Mucosa of stomach (tissue), 1 donor: ENCODE measurements around the gene FBXL13.
"Not testable (repeated sequence)": the region's sequence is repeated elsewhere in the genome, so short reads cannot be mapped to it uniquely, and the experiment has no call there.

Source experiments
- H3K27me3 ChIP-seq: one replicate; pipeline ENCODE4 v1.7.0; 2013; ENCODE audit warnings: mild to moderate bottlenecking, low read length; ENCODE audit not compliant: control insufficient read depth, insufficient read depth
- H3K36me3 ChIP-seq: one replicate; pipeline ENCODE4 v1.7.0; 2013; ENCODE audit warnings: low read length; ENCODE audit not compliant: control insufficient read depth, insufficient read depth
- H3K4me1 ChIP-seq: one replicate; pipeline ENCODE4 v1.7.0; 2013; ENCODE audit warnings: mild to moderate bottlenecking, low read length; ENCODE audit not compliant: control insufficient read depth, insufficient read depth
- H3K4me3 ChIP-seq: one replicate; pipeline ENCODE4 v1.7.0; 2013; ENCODE audit warnings: low read length
- H3K9ac ChIP-seq: one replicate; pipeline ENCODE4 v1.7.0; 2013; ENCODE audit warnings: mild to moderate bottlenecking, low read length, moderate library complexity
- H3K9me3 ChIP-seq: one replicate; pipeline ENCODE4 v1.7.0; 2013; ENCODE audit warnings: mild to moderate bottlenecking, low read length, moderate library complexity; ENCODE audit not compliant: control insufficient read depth
- donor health status: Pancreatic carcinoma.

FBXL13 gene

DNA sequence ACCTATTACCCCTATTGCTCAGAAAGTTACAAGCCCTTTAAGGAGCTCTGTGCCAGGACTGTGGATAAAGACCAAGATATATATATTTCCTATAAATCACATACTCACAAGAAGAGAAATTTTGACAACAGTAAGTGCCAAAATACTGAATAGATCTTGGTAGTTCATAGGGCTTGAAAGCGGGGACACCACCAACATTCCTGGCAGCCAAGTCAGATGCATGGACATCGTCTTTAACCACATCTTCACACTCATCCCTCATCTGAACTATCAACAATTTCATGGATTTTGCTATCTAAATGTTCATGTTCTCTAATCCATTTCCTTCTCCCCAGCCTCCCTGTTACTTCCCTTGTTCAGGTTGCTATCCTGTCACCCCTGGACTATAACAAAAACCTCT, 229.2 kb downstream of the FBXL13 start:
- no peak overlapping the region for H3K9ac ChIP-seq
- no peak overlapping the region for H3K4me3 ChIP-seq
- H3K36me3 ChIP-seq: no peaks in the 10 kb centered on the region
- H3K9me3 ChIP-seq: no peaks in the 10 kb centered on the region
- H3K27me3 ChIP-seq: no peaks in the 10 kb centered on the region
- H3K4me1 ChIP-seq: no peaks in the 10 kb centered on the region

DNA sequence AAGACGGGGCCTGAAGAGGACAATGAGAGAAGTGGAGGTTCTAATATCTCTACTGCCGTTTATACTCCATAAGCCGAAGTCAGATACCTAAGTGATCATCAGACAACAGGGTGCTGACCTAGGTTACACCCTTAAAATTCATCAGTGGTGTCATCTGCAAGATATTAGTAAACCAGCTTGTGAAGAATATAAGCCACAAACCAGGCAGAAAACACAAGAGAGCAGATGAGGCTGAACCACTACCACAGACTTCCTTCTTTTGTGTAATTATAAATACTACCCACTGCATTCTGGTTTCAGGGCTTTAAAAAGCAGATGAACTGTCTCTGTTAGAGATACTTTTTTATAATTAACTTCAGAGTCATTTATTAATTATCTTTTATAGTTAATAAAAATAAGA, 230.7 kb downstream of the FBXL13 start:
- Histone ChIP-seq H3K27me3 (no peaks in the 10 kb centered on the region), H3K4me1 (no peaks in the 10 kb centered on the region), H3K9me3 (no peaks in the 10 kb centered on the region), H3K4me3 (no peak overlapping the region), H3K36me3 (no peaks in the 10 kb centered on the region), H3K9ac (no peak overlapping the region)

DNA sequence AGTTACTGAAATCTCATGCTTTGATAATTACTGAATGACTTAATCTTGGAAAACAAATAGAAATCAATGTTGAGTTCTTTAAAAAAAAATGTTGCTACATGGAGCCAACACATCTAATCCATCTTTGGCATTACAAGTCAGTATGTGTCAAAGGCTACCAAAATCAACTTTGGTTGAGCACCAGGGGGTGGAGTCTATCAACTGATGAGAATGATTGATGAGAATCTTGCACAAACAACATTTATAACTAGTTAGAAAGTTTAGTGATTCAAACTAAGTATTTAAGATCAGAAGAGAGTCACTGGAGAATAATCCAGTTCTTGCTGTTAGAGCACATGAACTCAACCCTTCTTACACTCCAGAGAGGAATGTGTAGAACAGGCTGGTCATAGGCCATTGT, 232.3 kb downstream of the FBXL13 start:
- Histone ChIP-seq H3K9me3 (no peaks in the 10 kb centered on the region), H3K4me1 (no peaks in the 10 kb centered on the region), H3K4me3 (no peak overlapping the region), H3K27me3 (no peaks in the 10 kb centered on the region), H3K9ac (no peak overlapping the region), H3K36me3 (no peaks in the 10 kb centered on the region)

DNA sequence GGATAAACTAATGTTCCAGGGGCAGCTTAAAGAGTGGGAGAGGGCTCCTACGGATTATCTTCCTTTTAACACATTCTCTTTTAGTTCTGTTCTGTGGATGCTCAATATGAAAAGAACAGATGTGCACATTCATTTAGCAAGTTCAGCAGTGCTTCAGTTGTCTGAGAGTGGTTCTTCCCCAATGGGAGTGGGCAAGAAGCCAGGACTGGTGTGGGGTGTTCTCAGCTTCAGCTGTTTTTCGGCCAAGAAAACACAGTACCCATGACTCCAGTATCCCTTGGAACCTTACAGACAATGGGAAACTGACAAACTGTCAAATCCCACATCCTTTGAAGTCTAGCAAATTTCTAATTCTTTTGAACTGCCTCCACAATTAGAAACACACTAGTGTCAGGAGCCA, 233.3 kb downstream of the FBXL13 start:
- no peaks in the 10 kb centered on the region for H3K9me3 ChIP-seq
- no peaks in the 10 kb centered on the region for H3K27me3 ChIP-seq
- no peak overlapping the region for H3K4me3 ChIP-seq
- no peak overlapping the region for H3K9ac ChIP-seq
- no peaks in the 10 kb centered on the region for H3K36me3 ChIP-seq
- H3K4me1 ChIP-seq: no peaks in the 10 kb centered on the region

DNA sequence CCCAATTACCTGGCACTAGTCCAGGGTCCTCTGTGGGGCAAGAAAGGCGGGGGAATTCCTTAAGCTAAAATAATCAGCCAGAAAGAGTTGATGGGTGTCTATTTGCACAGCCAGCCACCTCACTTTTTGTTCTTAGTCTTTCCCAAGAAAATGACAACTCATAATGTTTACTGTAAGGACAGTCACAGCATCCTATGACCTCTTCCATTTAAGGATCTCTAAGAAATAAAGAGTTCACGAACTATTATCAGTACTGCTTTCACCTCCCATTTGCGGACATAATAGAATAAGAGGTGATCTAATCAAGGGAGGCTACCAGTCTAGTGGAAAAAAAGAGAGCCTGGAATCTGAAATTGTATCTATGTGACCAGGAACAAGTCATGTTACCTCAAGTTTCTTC, 234.2 kb downstream of the FBXL13 start:
- no peaks in the 10 kb centered on the region for H3K36me3 ChIP-seq
- no peaks in the 10 kb centered on the region for H3K4me1 ChIP-seq
- no peak overlapping the region for H3K4me3 ChIP-seq
- H3K27me3 ChIP-seq: no peaks in the 10 kb centered on the region
- no peaks in the 10 kb centered on the region for H3K9me3 ChIP-seq
- H3K9ac ChIP-seq: no peak overlapping the region

DNA sequence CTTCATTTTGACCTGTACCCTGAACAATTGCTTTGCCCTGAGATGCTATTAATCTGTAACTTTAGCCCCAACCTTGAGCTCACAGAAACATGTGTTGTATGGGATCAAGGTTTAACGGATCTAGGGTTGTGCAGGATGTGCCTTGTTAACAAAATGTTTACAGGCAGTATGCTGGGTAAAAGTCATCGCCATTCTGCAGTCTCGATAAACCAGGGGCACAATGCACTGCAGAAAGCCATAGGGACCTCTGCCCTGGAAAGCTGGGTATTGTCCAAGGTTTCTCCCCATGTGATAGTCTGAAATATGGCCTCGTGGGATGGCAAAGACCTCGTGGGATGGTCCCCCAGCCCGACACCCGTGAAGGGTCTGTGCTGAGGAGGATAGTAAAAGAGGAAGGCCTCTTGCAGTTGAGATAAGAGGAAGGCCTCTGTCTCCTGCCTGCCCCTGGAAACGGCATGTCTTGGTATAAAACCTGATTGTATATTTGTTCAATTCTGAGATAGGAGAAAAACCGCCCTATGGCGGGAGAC, 236.0 kb downstream of the FBXL13 start:
- not testable (repeated sequence) for H3K4me3 ChIP-seq, H3K27me3 ChIP-seq, H3K9ac ChIP-seq, H3K9me3 ChIP-seq, H3K4me1 ChIP-seq, H3K36me3 ChIP-seq

DNA sequence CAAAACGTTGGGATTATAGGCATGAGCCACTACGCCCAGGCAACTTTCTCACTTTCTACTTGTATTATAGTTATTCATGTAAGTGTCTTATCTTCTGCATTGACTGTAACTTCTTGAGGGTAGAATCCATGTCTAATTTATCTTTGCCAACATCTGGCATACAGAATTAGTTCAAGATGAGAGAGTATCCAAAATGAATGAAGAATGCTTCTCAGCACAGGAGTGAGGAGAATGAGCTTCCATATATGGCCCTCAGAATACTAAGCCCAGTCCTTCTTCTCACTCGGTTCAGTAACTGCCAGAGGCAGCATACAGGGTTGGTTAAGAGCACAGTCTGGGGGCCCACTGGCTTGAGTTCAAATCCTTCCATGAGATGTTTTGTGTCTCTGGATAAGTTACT, 236.8 kb downstream of the FBXL13 start:
- Histone ChIP-seq H3K4me3 (no peak overlapping the region), H3K4me1 (no peaks in the 10 kb centered on the region), H3K9me3 (no peaks in the 10 kb centered on the region), H3K27me3 (no peaks in the 10 kb centered on the region), H3K36me3 (no peaks in the 10 kb centered on the region), H3K9ac (no peak overlapping the region)

DNA sequence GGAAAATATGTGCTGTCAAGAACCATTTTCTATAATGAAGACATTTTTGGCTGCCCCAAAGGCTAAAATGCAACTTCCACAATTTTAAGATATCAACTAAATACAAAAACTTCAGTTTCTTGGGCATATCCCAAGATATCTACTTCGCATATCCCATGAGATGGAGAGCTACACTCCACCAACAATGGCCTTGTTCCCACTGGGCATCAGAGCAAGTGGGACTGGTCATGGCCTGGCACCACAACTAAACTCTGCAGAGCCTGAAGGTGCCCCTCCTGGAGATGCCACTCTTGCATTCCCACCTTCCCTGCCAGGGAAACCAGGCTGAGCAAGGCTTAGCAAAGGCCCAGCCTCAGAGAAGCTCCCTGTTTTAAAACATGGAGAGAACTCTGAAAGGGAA, 237.6 kb downstream of the FBXL13 start:
- Histone ChIP-seq H3K36me3 (no peaks in the 10 kb centered on the region), H3K4me1 (no peaks in the 10 kb centered on the region), H3K9ac (no peak overlapping the region), H3K4me3 (no peak overlapping the region), H3K9me3 (no peaks in the 10 kb centered on the region), H3K27me3 (no peaks in the 10 kb centered on the region)

DNA sequence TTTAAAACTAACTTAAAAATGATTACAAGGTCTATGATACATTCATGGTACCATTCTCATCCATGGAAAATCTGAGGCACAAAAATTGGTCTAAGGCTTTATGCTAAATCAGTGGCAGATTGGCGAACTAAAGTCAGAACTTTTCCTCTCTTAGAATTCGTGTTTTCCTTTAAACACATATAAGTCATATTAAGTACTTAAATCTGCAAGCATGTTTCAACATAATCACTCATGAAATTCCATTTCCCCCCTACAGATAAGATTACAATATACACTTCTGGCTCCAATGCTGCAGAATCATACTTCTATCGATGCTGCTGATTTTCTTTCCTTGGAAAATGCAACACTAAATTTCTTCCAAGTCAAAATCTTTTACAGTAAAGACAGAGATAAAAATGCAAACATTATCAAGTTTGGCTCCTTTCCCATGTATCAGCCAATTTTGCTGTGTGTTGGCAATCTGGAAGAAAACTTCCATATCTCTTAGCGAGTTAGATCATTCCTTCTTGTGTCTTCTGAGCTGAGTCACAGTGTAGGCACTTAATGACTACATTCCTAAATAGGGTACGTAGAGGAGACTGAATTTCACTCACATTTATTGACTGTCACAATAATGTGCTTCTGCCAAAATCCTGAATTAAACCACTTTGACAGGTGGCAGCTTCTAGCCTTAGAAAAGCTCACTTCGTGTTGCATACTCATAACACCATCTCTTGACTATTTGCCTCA, 238.2 kb downstream of the FBXL13 start:
- no peak overlapping the region for H3K9ac ChIP-seq
- no peaks in the 10 kb centered on the region for H3K27me3 ChIP-seq
- H3K9me3 ChIP-seq: no peaks in the 10 kb centered on the region
- no peaks in the 10 kb centered on the region for H3K36me3 ChIP-seq
- H3K4me1 ChIP-seq: no peaks in the 10 kb centered on the region
- H3K4me3 ChIP-seq: no peak overlapping the region

DNA sequence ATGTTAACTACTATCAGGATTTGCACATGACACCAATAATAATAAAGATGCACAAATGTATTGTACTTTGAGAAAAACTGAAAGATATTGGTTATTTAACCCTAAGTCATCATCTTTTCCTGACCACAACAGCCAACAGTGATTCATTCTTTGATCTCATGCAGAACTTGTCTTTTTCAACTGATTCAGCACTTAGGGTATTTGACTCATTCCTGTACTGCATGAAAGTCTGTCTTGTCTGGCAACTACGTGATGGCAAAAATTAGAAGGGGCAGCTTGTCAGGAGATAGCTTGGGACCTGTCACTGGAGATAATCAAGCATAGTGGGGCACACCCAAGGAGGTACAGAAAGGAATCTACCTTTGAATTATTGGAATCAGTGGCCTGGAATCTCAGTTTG, 239.6 kb downstream of the FBXL13 start:
- Histone ChIP-seq H3K9ac (no peak overlapping the region), H3K36me3 (no peaks in the 10 kb centered on the region), H3K4me3 (no peak overlapping the region), H3K4me1 (no peaks in the 10 kb centered on the region), H3K27me3 (no peaks in the 10 kb centered on the region), H3K9me3 (no peaks in the 10 kb centered on the region)

DNA sequence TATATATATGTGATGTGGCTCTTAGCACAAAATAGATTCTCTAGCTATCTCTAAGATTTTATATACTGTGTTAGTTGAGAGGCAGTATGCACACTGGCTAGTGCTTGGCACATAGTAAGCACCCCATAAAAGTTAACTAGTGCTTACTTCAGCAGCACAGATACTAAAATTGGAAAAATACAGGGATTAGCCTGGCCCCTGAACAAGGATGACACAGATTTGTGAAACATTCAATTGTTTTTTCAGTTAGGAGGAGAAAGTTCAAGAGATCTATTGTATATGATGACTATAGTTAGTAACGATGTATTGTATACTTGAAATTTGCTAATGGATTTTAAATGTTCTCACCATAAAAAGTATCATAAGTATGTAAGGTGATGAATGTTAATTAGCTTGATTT, 240.1 kb downstream of the FBXL13 start:
- H3K4me1 ChIP-seq: no peaks in the 10 kb centered on the region
- no peak overlapping the region for H3K4me3 ChIP-seq
- no peaks in the 10 kb centered on the region for H3K9me3 ChIP-seq
- H3K9ac ChIP-seq: no peak overlapping the region
- H3K27me3 ChIP-seq: no peaks in the 10 kb centered on the region
- H3K36me3 ChIP-seq: no peaks in the 10 kb centered on the region

DNA sequence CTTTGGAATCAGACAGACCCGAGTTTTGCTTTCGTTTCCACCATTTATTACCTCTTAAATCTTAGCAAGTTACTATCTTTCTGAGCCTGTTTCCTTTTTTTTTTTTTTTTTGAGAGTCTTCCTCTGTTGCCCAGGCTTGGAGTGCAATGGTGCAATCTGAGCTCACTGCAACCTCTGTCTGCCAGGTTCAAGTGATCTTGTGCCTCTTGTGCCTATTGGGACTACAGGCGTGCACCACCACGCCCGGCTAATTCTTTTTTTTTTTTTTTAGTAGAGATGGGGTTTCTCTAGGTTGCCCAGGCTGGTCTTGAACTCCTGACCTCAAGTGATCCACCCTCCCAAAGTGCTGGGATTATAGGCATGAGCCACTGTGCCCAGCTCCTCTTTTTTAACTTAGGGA, 241.3 kb downstream of the FBXL13 start:
- H3K4me1 ChIP-seq: no peaks in the 10 kb centered on the region
- H3K9me3 ChIP-seq: no peaks in the 10 kb centered on the region
- no peak overlapping the region for H3K4me3 ChIP-seq
- H3K27me3 ChIP-seq: no peaks in the 10 kb centered on the region
- no peak overlapping the region for H3K9ac ChIP-seq
- no peaks in the 10 kb centered on the region for H3K36me3 ChIP-seq

DNA sequence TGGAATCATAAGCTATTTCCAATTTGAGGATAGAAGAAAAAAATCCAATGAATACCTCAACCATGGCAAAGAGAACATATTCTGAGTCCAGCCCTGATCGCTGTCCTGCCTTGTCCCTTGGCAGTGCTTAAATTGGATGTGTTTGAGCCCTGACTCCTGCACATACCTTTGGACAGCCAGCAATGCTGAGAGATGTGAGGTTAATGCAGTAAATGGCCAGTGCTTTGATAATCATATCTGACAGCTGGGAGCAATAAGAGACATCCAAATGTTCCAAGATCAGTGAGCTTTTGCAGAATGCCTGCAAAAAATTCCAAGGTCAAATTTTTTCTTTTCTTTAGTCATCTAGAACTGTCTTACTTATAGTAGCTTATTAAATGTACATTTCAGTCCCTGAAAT, 241.9 kb downstream of the FBXL13 start:
- no peaks in the 10 kb centered on the region for H3K4me1 ChIP-seq
- H3K9ac ChIP-seq: no peak overlapping the region
- no peaks in the 10 kb centered on the region for H3K36me3 ChIP-seq
- H3K9me3 ChIP-seq: no peaks in the 10 kb centered on the region
- no peaks in the 10 kb centered on the region for H3K27me3 ChIP-seq
- H3K4me3 ChIP-seq: no peak overlapping the region
